Stimulated activated CD8-positive, alpha-beta memory T cell treated with anti-CD3 and anti-CD28 coated beads, Interleukin-12 subunit alpha, Interleukin-12 subunit beta, amount 100 ng/mL, for 1 hour (primary cell): Measurements from ENCODE around the gene ALG14.

ENCODE experiments used
- DNase-seq: peaks from one replicate; pipeline ENCODE4 v3.0.0-alpha.2; 2020; ENCODE audit warnings: low read depth

Gene ALG14

GRCh38 chr1:94980582-94981574 is 91.9 kb downstream of the ALG14 start:
- DNase-seq: no peak

GRCh38 chr1:94979656-94980581 is 92.8 kb downstream of the ALG14 start:
- no peak for DNase-seq

- DNase-seq: no peak
These were observed 93.6 kb downstream of the ALG14 start for GRCh38 chr1:94979131-94979530.

GRCh38 chr1:94978401-94978800 is 94.3 kb downstream of the ALG14 start:
- DNase-seq: no peak

- DNase-seq: no peak
These were observed 95.7 kb downstream of the ALG14 start for GRCh38 chr1:94976971-94977548.

- no peak for DNase-seq
These were observed 97.9 kb downstream of the ALG14 start for GRCh38 chr1:94974824-94975223.

GRCh38 chr1:94974241-94974640 is 98.5 kb downstream of the ALG14 start:
- no peak for DNase-seq

GRCh38 chr1:94973309-94973922 is 99.3 kb downstream of the ALG14 start:
- DNase-seq: no peak

GRCh38 chr1:94971491-94971924 is 101.2 kb downstream of the ALG14 start:
- no peak for DNase-seq

GRCh38 chr1:94970783-94971182 is 102.0 kb downstream of the ALG14 start:
- DNase-seq: no peak

GRCh38 chr1:94969137-94969536 is 103.6 kb downstream of the ALG14 start:
- DNase-seq: no peak

GRCh38 chr1:94966033-94966432 is 106.7 kb downstream of the ALG14 start:
- no peak for DNase-seq

- no peak for DNase-seq
These were observed 108.9 kb downstream of the ALG14 start for GRCh38 chr1:94963864-94964263.

GRCh38 chr1:94962409-94963265 is 110.1 kb downstream of the ALG14 start:
- no peak for DNase-seq

GRCh38 chr1:94961988-94962387 is 110.8 kb downstream of the ALG14 start:
- no peak for DNase-seq

- DNase-seq: no peak
These were observed 111.2 kb downstream of the ALG14 start for GRCh38 chr1:94961582-94961981.

GRCh38 chr1:94958081-94958480 is 114.7 kb downstream of the ALG14 start:
- no peak for DNase-seq

- DNase-seq: no peak
These were observed 116.8 kb downstream of the ALG14 start for GRCh38 chr1:94955767-94956632.

- no peak for DNase-seq
These were observed 118.2 kb downstream of the ALG14 start for GRCh38 chr1:94954263-94955220.
